ENCODE measurements around the gene HOXC13. TPM values are rescaled to one million over a fixed set of nuclear protein-coding genes. Genes with fewer than 3 reads are reported as not detected.

The HOXC13 gene
- total RNA-seq, 1 donor from 2014 or later: not detected

DNA sequence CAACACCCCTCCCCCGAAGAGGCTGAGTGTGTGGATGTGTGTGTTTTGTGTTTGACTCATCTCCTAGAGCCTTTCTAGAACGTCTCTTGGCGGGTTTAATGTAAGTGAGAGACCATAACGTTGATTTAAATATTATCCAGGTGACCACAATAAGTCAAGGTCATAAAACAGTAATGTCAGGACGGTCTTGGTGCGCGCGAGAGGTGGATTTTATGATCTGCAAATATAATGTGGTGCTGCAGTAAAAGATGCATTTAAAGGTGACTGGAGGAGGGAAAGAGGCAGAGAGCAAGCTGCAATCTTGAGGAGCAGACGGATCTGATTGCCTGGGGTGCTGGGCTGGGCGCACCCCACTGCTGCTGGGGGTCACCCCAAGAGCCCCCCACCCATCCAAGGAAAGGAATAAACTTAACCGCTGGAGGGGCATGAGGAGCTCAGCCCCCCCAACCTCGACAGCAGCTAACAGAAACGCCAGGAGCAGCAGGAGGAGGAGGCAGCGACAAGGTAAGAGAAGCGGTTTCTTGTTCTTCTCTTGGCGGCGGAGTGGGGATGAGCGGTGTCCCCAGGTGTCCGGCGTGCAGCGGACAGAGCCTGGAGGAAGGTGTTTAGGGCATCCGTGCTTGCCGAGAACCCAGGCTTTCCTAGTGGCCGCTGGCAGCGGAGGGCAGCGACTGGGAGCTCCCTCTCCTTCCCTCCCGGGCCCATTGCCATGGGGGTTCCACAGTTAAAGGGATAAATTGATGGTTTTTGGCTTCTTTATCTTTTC is 51.9 kb downstream of the HOXC13 start:
- H3K9me3 Mint-ChIP-seq (ENCODE audit: low read depth): no peaks in the 10 kb centered on the region
- DNase-seq (ENCODE audit: low spot score): no peak
- peaks cover 7% of the 10 kb centered on the region for H3K36me3 Mint-ChIP-seq (ENCODE audit: low read depth)
- no peak for TF ChIP-seq CTCF (IDR thresholded peaks at IDR 0.05)
- no peak overlapping the region for H3K4me3 Mint-ChIP-seq (ENCODE audit: unreplicated experiment)
- H3K4me1 Mint-ChIP-seq (ENCODE audit: low read depth): peaks cover 13% of the 10 kb centered on the region
- H3K27me3 Mint-ChIP-seq (ENCODE audit: low read depth): peaks cover 93% of the 10 kb centered on the region
- H3K27ac Mint-ChIP-seq (ENCODE audit: unreplicated experiment): no peak overlapping the region

DNA sequence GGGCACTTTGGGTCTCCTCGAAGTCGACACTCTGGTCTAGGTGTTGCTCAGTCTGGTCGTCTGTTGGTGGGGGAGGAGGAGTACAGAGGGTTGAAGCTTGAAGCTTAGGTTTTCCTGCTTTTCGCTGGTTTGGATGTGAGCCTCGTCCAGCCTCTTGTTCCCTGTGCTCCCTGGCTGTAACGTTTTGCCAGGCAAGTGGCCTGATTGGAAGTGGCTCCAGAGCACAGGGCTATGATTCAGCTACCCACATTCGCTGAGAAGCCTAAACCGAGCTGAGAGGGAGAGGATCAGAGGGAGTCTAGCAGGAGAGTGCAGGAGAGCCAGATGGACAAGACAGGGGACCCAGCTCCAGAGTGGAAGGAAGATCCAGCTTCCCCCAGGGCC is 52.4 kb downstream of the HOXC13 start:
- DNase-seq (ENCODE audit: low spot score): no peak
- Mint-ChIP-seq H3K9me3 (ENCODE audit: low read depth) (no peaks in the 10 kb centered on the region), H3K4me3 (ENCODE audit: unreplicated experiment) (no peak overlapping the region), H3K27ac (ENCODE audit: unreplicated experiment) (no peak overlapping the region), H3K27me3 (ENCODE audit: low read depth) (peaks cover 93% of the 10 kb centered on the region), H3K36me3 (ENCODE audit: low read depth) (peaks cover 7% of the 10 kb centered on the region), H3K4me1 (ENCODE audit: low read depth) (peaks cover 17% of the 10 kb centered on the region)
- TF ChIP-seq CTCF (IDR thresholded peaks at IDR 0.05): no peak

DNA sequence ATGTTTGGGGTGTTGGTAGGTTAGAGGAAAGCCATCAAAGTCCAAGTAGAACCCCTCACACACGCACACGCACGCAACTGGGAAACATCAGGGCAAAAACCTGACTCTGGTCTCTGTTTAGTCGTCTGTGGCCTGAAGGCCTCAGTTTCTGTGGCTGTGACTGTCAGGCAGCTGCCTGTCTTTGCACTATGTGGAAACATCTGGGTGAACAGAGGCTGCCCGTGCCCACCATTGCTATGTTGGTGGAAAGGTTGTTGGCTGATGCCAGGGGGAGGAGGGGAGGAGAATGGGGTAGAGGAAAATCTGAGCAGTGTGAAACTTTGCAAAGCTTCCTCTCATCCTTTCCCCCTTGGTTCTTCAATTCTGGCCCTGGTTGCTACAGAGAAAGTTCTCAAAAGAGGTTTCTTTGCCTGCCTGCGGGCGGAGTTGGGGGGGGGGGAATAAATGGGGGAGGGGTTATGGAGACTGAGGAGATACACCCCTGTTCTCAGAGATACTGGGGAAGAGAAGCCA is 53.8 kb downstream of the HOXC13 start:
- no peak for TF ChIP-seq CTCF (IDR thresholded peaks at IDR 0.05)
- Mint-ChIP-seq H3K36me3 (ENCODE audit: low read depth) (peaks cover 5% of the 10 kb centered on the region), H3K4me1 (ENCODE audit: low read depth) (peaks cover 17% of the 10 kb centered on the region), H3K27ac (ENCODE audit: unreplicated experiment) (no peak overlapping the region), H3K4me3 (ENCODE audit: unreplicated experiment) (no peak overlapping the region), H3K9me3 (ENCODE audit: low read depth) (no peaks in the 10 kb centered on the region), H3K27me3 (ENCODE audit: low read depth) (peaks cover 93% of the 10 kb centered on the region)
- DNase-seq (ENCODE audit: low spot score): no peak

DNA sequence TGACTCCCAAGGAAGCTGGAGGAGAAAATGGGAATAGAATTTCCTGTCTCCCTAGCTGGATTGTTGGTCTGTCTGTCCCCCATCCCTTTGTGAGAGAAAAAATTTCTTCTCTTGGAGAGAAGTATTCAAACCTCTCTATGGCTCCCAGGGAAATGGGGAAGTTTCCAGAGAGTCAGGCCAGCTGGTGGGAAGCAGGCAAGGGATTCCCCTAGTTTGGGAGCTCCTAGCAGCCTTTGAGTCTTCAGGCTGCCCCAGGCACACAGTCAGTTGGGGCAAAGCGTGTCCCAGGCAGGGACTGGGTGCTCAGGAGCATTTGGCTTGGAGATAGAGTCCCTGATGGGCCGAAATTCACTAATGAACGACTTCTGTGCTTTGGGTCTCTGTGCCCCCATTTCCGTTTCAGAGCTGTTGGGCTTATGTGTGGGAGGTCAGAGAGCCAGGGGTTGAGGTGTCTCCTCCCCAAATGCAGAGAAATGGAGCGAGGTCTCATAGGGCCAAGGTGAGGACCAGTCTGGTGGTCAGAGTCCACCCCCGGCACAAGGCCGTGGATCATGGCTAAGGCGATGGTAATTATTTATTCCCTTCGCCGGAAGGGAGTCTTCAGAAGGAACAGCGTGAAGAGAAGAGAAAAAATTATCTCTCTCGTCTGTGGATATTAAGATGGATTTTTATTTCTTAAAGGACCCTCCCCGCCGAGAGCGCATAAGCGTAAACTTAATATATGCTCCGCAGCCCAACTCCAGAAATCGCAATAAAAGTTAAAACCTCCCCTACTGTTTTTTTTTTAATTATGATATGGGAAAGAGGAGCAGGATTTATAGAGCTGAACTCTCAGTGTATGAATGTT is 54.8 kb downstream of the HOXC13 start:
- Mint-ChIP-seq H3K9me3 (ENCODE audit: low read depth) (no peaks in the 10 kb centered on the region), H3K27ac (ENCODE audit: unreplicated experiment) (no peak overlapping the region), H3K4me3 (ENCODE audit: unreplicated experiment) (peak overlapping the region; percentile 40), H3K27me3 (ENCODE audit: low read depth) (peaks cover 93% of the 10 kb centered on the region), H3K36me3 (ENCODE audit: low read depth) (peaks cover 5% of the 10 kb centered on the region), H3K4me1 (ENCODE audit: low read depth) (peaks cover 20% of the 10 kb centered on the region)
- no peak for TF ChIP-seq CTCF (IDR thresholded peaks at IDR 0.05)
- no peak for DNase-seq (ENCODE audit: low spot score)

- no peak for TF ChIP-seq CTCF (IDR thresholded peaks at IDR 0.05)
- DNase-seq (ENCODE audit: low spot score): no peak
- no peaks in the 10 kb centered on the region for H3K9me3 Mint-ChIP-seq (ENCODE audit: low read depth)
- peaks cover 93% of the 10 kb centered on the region for H3K27me3 Mint-ChIP-seq (ENCODE audit: low read depth)
- no peak overlapping the region for H3K27ac Mint-ChIP-seq (ENCODE audit: unreplicated experiment)
- H3K36me3 Mint-ChIP-seq (ENCODE audit: low read depth): peaks cover 5% of the 10 kb centered on the region
- peak overlapping the region; percentile 40 for H3K4me3 Mint-ChIP-seq (ENCODE audit: unreplicated experiment)
- H3K4me1 Mint-ChIP-seq (ENCODE audit: low read depth): peaks cover 20% of the 10 kb centered on the region
Observed at GRCh38 chr12:53994009-53994263, 55.3 kb downstream of the HOXC13 start.

All from chondrocyte (in vitro differentiated cells).